Measurements from ENCODE around the gene LIN9.
"Not testable (repeated sequence)": the region's sequence is repeated elsewhere in the genome, so short reads cannot be mapped to it uniquely, and the experiment has no call there.

LIN9 gene

DNA sequence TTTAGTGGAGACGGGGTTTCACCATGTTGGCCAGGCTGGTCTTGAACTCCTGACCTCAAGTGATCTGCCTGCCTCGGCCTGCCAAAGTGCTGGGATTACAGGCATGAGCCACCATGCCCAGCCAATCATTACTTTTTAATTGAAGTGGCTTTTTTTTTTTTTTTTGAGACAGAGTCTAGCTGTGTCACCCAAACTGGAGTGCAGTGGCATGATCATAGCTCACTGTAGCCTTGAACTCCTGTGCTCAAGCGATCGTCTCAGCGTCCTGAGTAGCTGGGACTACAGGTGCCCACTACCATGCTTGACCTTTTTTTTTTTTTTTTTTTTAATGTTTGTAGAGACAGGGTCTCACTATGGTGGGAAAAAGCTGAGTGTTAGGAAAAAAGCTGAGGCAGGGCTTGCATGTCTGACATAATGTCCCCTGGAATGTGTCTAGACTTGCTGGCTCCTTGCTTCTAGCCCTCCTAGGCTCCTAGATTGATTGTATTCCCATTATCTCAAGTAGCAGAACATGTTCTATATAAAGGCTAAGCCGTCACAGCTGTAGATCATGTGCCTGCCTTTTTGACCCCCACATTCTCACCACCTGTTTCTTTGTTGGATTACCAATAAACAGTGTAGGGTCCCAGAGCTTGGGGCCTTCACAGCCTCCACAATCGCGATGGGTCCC, 36.6 kb downstream of the LIN9 start:
- not testable (repeated sequence) for DNase-seq (ENCODE audit: low read depth)

DNA sequence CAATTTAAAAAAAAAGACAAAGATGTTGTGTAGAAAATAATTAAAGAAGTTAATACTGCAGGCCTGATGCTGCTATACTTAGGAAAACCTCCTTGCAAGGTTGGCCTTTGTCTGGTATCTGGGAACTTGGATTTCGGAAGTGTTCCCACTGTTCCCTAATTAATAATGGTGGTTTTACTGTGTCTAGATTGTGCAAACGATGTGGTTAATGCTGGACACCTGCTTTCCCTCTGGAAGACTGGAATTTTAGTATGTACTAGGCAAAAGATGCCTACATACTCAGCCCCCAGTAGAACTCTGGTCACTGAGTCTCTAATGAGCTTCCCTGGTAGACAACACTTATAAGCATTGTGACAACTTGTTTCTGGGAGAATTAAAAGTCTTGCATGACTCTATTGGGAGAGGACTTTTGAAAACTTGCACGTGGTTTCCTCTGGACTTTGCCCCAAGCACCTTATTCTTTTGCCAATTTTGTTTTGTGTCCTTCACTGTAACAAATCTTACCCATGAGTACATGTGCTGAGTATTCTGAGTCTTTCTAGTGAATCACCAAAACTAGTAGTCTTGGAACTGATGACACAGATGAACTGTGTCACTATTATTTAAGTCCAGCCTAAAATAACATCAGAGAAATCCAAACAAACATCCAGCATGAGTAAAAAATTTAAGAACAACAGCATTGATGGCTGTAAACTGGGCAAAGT, 40.4 kb downstream of the LIN9 start:
- no peak for DNase-seq (ENCODE audit: low read depth)

DNA sequence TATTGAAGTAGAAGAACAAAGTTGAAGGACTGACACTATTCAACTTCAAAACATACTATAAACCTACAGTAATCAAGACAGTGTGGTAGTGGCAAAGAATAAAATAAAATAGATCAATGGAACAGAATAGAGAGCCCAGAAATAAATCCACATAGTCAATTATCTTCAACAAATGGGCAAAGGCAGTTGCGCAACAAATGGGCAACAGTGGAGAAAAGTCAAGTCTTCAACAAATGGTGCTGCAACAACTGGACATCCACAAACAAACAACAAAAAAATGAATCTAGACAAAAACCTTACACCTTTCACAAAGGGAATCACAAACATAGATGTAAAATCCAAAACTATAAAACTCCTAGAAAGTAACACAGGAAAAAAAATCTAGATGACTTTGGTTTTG, 47.1 kb downstream of the LIN9 start:
- DNase-seq (ENCODE audit: low read depth): no peak

DNA sequence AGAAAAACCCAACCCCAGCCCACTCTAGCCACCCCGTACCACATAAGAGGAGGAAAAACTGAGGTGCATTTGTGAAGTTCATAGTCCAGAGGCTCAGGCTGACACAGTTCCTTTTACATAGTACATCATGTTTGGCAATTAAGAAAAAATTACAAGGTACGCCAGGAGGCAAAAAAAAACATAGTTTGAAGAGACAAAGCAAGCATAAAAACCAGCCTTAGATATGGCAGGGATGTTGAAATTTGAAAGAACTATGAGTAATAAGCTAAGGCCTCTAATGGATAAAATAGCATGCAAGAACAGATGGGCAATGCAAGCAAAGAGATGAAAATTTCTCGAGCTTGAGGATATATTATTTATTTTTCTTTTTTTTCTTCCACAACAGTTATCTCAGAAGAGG, 53.6 kb downstream of the LIN9 start:
- DNase-seq (ENCODE audit: low read depth): no peak

DNA sequence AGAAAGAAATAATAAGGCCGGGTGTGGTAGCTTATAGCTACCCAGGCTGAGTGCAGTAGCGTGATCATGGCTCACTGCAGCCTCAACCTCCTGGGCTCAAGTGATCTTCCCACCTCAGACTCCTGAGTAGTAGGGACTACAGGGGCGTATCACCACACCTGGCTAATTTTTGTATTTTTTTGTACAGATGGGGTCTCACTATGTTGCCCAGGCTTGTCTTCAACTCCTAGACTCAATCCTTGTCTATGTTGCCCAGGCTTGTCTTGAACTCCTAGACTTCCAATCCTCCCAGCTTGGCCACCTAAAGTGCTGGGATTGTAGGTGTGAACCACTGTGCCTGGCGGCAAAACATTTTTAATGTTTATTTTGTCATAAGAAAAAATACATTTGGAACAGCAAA, 55.0 kb downstream of the LIN9 start:
- no peak for DNase-seq (ENCODE audit: low read depth)

DNA sequence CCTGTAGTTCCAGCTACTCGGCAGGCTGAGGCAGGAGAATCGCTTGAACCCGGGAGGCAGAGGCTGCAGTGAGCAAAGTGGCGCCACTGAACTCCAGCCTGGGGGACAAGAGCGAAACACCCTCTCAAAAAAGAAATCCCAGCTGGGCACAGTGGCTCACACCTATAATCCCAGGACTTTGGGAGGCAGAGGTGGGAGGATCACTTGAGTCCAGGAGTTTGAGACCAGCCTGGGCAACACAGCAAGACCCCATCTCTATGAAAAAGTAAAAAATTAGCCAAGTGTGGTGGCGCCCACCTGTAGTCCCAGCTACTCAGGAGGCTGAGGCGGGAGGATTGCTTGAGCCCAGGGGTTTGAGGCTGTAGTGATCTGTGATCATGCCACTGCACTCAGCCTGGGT, 56.1 kb downstream of the LIN9 start:
- not testable (repeated sequence) for DNase-seq (ENCODE audit: low read depth)

DNA sequence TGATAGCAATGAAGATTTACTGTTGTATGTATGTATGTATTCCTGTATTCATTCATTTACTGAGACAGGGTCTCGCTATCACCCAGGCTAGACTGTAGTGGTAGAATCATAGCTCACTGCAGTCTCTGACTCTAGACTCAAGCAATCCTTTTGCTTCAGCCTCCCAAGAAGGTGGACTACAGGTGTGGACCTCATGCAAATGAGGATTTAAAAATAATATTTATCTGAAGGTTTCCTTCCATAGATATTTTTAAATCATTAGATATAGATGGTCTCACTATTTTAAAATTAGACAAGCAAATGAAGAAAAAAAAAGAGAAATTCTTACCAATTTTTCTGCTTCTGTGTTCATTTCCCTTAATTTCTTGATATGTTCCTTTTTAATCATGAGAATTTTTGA, 58.5 kb downstream of the LIN9 start:
- no peak for DNase-seq (ENCODE audit: low read depth)

DNA sequence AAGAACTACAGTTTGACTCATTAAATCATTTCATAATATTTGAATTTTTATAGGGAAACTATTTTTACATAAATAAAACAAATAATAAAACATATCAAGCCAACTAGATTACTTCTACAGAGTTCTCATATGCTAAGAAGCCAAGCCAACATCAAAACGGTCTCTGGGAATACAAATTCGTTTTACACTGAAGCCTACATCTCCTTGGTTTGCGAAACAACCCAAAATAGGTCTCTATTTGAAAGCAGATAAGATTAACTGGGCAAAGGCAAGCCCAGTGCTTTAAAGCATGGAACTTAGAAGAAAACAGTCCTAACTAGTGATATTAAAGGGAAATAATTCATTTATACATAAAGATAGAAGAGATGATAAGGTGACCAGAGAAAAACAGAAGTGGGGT, 60.2 kb downstream of the LIN9 start:
- no peak for DNase-seq (ENCODE audit: low read depth)

DNA sequence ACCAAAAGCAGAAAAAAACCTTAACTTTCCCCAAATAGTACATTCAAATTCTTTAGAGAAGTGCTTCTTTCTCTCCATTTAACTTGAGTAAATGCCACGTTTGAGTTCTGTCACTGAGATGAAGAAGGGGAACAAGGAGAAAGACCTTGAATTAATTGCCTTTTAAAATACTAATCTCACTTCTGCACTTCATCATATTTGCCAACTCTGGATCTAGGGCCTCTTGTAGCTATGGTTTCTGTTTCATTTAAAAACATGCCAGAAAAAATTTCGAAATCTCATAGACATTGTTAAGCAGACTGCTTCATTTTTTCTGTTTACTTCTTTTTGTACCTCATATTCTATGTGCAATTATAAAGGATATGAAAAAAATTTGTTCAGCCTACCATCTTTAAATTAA, 60.9 kb downstream of the LIN9 start:
- no peak for DNase-seq (ENCODE audit: low read depth)

DNA sequence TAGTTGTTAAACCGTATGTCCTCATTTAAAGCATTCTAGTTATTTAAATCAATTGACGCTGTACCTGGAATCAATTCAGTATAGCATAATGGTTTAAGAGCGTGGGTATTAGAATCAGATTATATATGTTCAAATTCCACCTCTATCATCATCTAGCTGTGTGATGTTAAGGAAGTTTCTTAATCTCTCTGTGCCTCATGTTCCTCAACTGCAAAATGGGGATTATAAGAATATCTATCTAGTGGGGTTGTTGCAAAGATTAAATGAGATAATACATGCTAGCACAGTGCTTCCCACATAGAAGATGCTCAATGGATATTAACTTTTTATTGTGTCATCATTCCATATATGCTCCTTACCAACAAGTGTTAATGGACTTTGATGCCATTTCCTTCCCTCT, 69.5 kb downstream of the LIN9 start:
- DNase-seq (ENCODE audit: low read depth): no peak

DNA sequence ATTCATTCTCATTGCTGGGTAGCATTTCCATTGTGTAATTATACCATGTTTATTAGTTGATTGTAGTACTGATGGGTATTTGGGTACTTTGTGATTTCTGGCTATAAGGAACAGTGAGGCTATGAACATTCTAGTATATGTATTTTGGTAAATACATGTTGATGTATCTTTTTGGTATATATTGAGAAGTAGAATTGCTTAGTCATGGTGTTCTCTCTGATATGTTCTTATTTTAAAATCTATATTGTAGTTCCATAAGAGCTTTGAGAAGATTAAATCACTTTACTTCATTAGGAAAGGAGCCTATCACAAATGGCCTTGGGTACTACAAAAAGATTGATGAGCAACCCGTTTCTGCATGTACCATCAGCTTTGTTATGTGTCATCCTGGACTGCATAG, 72.1 kb downstream of the LIN9 start:
- DNase-seq (ENCODE audit: low read depth): no peak

DNA sequence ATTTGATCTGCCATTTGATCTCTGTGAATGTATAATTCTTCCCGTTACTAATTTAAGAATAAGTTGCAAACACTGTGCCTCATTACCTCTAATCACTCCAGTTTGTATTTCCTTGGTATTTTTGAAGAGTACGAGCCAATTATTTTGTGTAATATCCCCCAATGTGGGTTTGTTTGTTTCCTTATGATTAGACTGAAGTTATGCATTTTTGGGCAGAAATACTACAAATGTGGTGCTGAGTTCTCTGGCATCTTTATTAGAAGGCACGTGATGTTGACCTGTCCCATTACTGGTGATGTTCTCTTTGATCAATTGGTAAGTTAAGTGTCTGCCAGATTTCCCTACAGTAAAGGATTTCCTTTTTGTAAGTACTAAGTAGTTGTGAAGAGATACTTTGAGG, 75.2 kb downstream of the LIN9 start:
- no peak for DNase-seq (ENCODE audit: low read depth)

DNA sequence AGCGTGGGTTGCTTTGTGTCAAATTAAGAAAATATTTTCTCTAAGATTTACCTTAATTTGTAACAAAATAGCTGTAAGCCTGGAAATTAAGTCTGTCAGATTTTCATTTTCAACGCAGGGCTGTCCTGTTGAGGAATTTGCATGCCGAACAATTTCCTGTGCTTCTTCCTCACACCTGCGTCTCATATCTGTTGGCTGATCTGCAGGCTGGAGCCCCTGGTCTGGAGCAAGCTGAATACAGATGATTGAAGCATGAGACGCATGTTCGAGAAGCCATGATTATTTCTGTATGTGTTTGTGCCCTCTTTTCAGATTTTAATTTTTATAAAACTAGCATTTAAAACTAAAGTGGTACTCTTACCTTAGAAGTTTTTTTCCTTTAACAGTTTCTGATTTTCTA, 75.7 kb downstream of the LIN9 start:
- no peak for DNase-seq (ENCODE audit: low read depth)

DNA sequence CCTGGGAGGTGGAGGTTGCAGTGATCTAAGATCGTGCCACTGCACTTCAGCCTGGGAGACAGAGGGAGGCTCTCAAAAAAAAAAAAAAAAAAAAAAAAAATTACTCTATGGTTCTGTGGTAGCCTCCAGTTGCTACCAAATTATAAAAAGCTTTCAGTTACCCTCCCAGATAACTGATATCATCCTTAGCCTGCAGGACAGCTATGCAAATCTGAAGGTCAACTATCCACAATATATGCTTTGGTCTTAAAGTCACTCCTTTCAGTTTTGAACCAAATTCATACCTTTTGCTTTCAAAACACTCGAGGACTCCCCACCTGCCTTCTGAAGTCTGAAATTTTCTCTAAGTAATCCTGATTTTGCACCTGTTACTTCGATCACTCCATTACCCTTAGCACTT, 82.4 kb downstream of the LIN9 start:
- DNase-seq (ENCODE audit: low read depth): no peak

DNA sequence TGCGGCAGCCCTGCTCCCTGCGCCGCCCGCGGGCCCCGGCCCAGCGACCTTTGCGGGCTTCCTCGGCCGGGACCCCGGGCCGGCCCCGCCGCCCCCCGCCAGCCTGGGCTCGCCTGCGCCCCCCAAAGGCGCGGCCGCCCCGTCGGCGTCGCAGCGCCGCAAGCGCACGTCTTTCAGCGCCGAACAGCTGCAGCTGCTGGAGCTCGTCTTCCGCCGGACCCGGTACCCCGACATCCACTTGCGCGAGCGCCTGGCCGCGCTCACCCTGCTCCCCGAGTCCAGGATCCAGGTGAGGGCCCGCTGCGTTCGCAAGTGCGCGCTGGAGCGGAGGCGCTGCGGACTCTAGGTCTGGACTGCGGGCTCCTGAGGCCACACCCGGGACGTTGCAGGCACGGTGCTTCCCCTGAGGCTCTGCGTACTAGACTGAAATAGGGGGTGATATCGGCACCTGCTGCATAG, 85.1 kb downstream of the LIN9 start:
- no peak for DNase-seq (ENCODE audit: low read depth)

DNA sequence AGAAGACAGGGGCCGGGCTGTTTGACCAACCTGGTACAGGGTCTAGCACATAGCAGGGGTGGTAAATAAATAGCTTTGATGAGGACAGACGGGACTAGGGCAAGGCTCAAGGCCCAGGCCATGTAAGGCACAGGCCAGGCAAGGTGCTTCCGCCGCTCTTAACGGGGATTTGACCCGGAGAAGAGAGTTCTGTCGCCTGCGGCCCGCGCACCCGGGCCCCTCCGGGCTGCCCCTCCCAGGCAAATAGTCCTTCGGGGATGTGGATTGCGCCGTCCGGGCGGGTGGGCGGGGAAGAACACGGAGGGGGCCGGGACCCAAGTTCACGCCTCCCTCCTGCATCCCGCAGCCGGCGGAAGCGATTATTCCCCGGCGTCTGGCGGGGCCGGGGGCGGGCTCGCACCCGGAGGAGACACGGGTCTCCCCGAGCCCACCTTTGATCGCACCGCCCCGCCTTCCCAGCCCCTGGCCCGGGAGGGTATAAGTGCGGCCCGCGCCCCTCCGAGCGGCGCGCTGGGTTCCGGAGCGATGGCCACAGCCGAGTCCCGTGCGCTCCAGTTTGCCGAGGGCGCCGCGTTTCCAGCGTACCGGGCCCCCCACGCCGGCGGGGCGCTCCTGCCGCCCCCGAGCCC, 85.7 kb downstream of the LIN9 start, which contains the start of gene MIXL1:
Gene MIXL1 (plus strand): TSS at position 508 of the 629 bp plus-strand sequence. CDS start 18 bp downstream, at position 526.
- DNase-seq (ENCODE audit: low read depth): no peak

DNA sequence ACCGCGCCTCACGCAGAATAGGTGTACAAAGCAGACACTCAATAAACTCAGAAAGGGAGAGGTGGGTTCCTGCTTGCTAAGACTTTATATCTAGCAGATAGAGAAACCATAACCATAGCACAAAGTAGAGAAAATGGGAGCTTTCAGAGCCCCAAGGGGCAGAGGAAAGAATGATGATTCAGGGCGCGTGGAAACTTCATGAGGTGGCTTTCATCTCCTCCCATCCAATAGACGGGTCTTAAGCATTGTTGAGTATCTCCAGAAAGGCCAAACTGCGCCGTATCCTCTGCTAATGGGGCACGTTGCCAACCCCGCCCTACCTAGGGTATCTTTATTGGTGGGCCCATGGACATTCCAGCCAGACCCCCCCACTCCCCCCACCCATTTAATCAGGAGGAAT, 86.3 kb downstream of the LIN9 start:
- DNase-seq (ENCODE audit: low read depth): no peak

DNA sequence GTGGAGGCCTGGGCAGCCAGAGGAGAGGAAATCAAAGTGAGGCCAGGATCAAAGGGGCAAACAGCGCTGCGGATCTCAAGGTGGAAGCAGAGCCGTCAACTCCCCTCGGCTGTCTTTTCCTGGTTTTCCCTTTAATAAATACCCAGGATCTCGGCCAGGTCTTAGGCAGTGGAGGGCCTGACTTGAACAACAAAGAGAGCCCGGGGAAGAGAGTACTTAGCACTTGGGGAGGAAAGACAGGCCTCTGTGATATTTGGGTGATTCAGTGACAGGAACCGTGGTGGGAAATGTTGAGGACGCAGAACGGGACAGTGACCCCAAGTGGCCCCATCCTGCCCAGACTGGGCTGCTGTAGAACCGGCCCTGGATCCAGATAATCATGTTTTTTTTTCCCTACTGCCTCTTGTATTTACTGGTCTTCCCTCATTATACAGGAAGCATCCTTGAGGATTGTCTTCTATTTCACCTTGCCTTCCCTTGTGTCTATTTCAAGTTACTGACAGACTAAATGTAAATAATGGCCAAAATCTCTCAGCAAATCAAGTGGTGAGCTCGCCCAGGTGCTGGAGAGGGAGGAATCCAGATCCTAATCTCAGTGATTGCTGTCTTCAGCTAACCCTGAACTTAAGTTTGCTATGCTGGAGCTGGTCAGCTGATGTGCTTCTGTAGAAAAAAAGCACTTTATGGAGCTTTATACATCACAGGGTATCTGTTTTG, 88.3 kb downstream of the LIN9 start:
- no peak for DNase-seq (ENCODE audit: low read depth)

DNA sequence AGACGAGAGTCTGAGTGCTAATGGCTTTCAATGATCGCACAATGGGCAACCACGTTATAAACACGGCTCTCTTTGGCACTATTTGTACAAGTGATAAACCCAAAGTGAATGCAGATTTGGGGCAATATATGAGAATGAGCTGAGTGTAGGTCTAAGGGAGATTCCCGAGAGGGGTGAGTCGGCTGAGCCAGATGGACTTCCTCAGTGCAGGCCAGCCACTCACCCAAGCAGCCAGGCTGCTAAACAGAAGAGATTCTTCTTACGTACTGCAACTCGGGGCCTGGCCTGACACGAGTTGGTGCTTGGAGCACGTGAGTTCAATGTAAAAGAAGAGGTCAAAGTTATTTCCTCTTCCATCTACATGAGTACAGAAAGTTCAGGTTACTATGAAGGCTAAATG, 91.7 kb downstream of the LIN9 start:
- DNase-seq (ENCODE audit: low read depth): no peak

DNA sequence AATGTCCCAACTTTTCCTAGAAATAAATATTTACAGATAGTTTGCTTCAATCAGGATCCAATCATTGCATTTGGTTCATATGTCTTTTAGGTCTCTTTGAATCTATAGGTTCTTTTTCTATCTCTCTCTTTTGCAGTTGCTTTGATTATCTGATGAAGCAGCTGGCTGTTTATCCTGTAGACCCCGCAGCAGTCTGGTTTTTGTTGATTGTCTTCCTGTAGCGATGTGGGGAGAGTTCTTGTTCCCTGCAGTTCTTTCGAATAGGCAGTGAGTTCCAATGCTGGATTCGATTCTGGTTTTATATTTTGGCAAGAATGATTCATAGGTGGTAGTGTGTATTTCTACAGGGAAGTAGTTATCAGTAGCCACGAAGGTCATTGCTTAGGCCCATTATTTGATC, 92.9 kb downstream of the LIN9 start:
- no peak for DNase-seq (ENCODE audit: low read depth)

DNA sequence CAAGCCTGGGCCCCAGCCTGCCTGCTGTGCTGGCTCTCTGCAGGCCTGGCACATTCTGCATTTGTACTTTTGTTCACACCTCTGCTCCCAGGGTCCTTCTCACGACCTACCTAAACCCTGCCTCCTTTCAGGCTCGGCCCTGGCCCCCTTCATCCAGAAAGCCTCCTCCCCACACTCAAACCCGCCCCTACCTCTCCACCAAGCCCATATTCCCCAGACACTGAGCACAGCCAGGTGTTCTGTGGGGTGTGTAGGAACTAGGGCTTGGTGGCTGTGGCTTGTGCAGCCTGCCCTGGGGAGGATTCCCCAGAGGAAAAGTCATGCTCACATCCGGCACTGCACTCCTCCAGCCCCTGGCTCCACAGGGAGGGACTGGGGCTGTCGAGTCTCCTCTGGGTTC, 93.7 kb downstream of the LIN9 start:
- DNase-seq (ENCODE audit: low read depth): no peak

DNA sequence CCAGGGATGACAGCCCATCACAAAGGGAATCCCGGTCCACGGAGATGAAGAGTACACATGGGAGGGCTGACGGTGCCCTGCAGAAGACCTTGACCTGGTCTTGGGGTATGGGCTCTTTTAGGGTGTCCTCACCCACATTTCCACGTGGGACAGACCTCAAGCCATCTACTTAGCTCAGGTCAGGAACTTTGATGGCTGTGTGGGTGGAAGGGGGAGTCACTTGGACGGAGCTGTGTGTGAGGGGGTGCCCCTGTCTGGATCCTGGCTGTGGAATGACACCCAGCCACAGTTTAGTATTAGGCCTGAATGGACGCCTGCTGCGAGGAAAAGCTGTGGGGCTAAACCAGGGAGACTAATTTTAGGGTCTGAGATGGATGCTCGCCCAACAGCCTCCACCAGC, 96.4 kb downstream of the LIN9 start:
- DNase-seq (ENCODE audit: low read depth): no peak

Data from activated T-cell treated with anti-CD3 and anti-CD28 coated beads for 24 hours (primary cell).